SJCRH30 (cell line): ENCODE results near the gene AHNAK. TPM values are rescaled to one million over a fixed set of nuclear protein-coding genes. Genes with fewer than 3 reads are reported as not detected.
"Not testable (repeated sequence)": the region's sequence is repeated elsewhere in the genome, so short reads cannot be mapped to it uniquely, and the experiment has no call there.

ENCODE experiments used
- DNase-seq, 2 experiments: peaks; one replicate each; pipeline ENCODE4 v3.0.0-alpha.2; 2015 to 2020
- H3K27ac ChIP-seq: fragments of 250-450 bp; sonication (Bioruptor Pico); 2 replicates; pipeline ENCODE4 v1.5.1; 2020; ENCODE audit warnings: mild to moderate bottlenecking, moderate library complexity
- H3K27me3 ChIP-seq: fragments of 250-450 bp; sonication (Bioruptor Pico); 2 replicates; pipeline ENCODE4 v1.5.1; 2020; ENCODE audit warnings: mild to moderate bottlenecking, moderate library complexity
- H3K36me3 ChIP-seq: fragments of 250-450 bp; sonication (Bioruptor Pico); 2 replicates; pipeline ENCODE4 v1.5.1; 2020; ENCODE audit warnings: mild to moderate bottlenecking, moderate library complexity
- H3K4me1 ChIP-seq: fragments of 250-450 bp; sonication (Bioruptor Pico); 2 replicates; pipeline ENCODE4 v1.5.1; 2020; ENCODE audit warnings: mild to moderate bottlenecking, moderate library complexity
- H3K4me3 ChIP-seq: fragments of 250-450 bp; sonication (Bioruptor Pico); 2 replicates; pipeline ENCODE4 v1.5.1; 2020; ENCODE audit warnings: mild to moderate bottlenecking, moderate library complexity
- H3K9me3 ChIP-seq: fragments of 250-450 bp; sonication (Bioruptor Pico); replicated peaks from 2 replicates; pipeline ENCODE4 v1.5.1; 2020; ENCODE audit warnings: mild to moderate bottlenecking, moderate library complexity
- total RNA-seq: library from RNA; depleted of rRNA; stranded (reverse); fragments of >200 nt; shearing (Covaris generic); gene quantifications from 2 replicates; pipeline ENCODE4 v1.2.3, GENCODE V29; 2014; rRNA removed

AHNAK gene
- total RNA-seq = 10.3 and 10.9 TPM in 2 replicates

GRCh38 chr11:62546244-62546928 is at the start of gene AHNAK:
AHNAK (minus strand) TSS chr11:62546806; CDS start chr11:62536098, 10,708 bp downstream.
- Histone ChIP-seq H3K4me3 (peak within 1 kb of the TSS; percentile 70), H3K4me1 (peaks cover 6% of the 10 kb centered on the region; the same call in 1 of the 2 replicates), H3K27me3 (no peaks in the 10 kb centered on the region; the same call in 1 of the 2 replicates), H3K36me3 (no peaks in the 10 kb centered on the region), H3K9me3 (no peaks in the 10 kb centered on the region), H3K27ac (peak within 1 kb of the TSS; percentile 11; the same call in 1 of the 2 replicates)
- peak; percentile 59 for DNase-seq

DNA sequence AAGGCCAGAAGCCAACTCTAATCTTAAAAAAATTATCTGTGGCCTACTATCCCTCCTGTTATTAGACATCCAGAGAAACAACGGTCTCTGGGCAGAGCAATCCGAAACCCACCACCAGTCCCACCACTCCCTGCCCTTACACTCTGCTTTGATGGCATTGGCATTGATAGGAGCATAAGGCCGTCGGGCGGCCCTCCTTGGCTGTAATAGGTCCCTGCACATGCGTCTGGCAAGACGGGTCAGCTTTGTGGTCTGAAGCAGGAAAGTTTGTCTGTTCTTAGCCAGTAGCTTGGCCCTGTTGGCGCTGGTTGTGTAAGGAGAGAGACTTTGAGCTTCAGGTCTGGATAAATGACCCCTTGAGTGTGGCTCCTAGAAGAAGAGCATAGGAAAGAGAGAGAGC is 48.5 kb upstream of the AHNAK start:
- Histone ChIP-seq H3K4me3 (no peak overlapping the region), H3K4me1 (peaks cover 8% of the 10 kb centered on the region), H3K9me3 (no peaks in the 10 kb centered on the region), H3K27me3 (no peaks in the 10 kb centered on the region), H3K27ac (no peak overlapping the region), H3K36me3 (peaks cover 48% of the 10 kb centered on the region)
- no peak for DNase-seq

- no peaks in the 10 kb centered on the region for H3K9me3 ChIP-seq
- no peak overlapping the region for H3K4me3 ChIP-seq
- no peaks in the 10 kb centered on the region; the same call in 1 of the 2 replicates for H3K4me1 ChIP-seq
- H3K27me3 ChIP-seq = no peaks in the 10 kb centered on the region
- H3K27ac ChIP-seq = no peak overlapping the region
- H3K36me3 ChIP-seq = peaks cover 40% of the 10 kb centered on the region
- DNase-seq = peak; percentile 80 to 83
These were observed 46.9 kb upstream of the AHNAK start for GRCh38 chr11:62593434-62594044.

DNA sequence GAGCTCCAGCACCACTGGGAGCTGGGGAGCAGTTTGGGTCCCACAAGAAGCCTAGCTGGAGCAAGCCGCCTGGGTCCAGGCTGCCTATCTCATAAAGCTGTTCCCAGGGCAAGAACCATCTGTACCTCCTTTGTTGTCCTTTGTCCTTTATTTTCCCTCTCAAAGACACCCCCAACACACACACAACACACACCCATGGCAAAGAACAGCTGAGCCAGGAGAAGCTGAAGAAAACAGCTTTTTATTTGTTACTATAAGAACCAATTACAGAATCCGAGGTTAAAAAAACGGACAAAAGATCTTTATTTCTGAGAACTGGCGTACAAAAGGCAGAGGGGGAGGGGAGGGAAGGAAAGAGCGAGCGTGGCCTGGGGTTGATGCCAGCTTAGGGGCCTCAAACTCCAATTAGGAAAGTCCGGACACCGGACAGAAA is 46.4 kb upstream of the AHNAK start:
- Histone ChIP-seq H3K9me3 (no peaks in the 10 kb centered on the region), H3K36me3 (peaks cover 36% of the 10 kb centered on the region), H3K4me1 (no peaks in the 10 kb centered on the region; the same call in 1 of the 2 replicates), H3K4me3 (no peak overlapping the region), H3K27ac (no peak overlapping the region), H3K27me3 (no peaks in the 10 kb centered on the region)
- no peak for DNase-seq

- Histone ChIP-seq H3K4me3 (peak overlapping the region; percentile 70), H3K4me1 (no peaks in the 10 kb centered on the region; the same call in 1 of the 2 replicates), H3K9me3 (no peaks in the 10 kb centered on the region), H3K27me3 (no peaks in the 10 kb centered on the region), H3K27ac (peak overlapping the region; percentile 40), H3K36me3 (peaks cover 32% of the 10 kb centered on the region)
- no peak for DNase-seq
These were observed 45.7 kb upstream of the AHNAK start for GRCh38 chr11:62592146-62592815.

DNA sequence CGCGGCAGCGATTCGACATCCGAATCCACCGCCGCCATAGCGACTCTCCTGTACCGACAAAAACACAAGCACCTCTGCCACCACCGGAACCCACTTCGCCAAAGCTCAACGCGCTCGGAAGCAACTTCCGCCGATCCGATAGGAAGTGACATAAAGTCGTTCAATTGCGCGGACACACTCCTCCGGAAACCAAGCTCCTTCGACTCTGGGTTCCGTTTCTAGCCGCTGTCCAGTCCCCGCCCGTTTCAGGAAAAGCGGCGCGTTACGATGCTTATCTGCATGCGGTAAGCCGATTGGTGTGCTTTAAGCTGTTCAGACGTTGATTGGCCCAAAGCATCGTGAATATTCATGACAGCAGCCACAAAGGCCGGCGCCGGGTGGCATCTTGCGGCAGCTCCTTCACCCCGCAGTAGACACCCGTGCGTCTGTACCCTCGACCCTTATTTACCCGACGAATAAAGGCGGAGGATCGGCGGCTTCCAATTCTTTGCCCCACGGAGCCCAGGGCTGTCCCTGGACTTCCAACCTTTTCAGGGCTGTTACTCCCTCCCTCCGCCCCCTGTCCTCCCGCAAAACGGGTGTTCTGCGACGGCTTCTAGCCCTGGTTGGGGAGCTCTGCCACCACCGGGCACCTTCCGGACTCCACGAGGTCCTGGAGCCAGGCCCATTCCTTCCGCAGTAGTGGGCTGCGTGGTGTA is 45.0 kb upstream of the AHNAK start, which contains the start of gene TUT1:
Gene TUT1, minus strand, starts transcription at position 76 of the 698 bp plus-strand sequence. Its CDS starts 38 bp downstream, at position 38.
- Histone ChIP-seq H3K4me1 (no peaks in the 10 kb centered on the region; the same call in 1 of the 2 replicates), H3K4me3 (peak within 1 kb of the TSS; percentile 70), H3K27me3 (no peaks in the 10 kb centered on the region), H3K36me3 (peaks cover 30% of the 10 kb centered on the region), H3K27ac (peak within 1 kb of the TSS; percentile 59), H3K9me3 (no peaks in the 10 kb centered on the region)
- peak; percentile 97 to 99 for DNase-seq

DNA sequence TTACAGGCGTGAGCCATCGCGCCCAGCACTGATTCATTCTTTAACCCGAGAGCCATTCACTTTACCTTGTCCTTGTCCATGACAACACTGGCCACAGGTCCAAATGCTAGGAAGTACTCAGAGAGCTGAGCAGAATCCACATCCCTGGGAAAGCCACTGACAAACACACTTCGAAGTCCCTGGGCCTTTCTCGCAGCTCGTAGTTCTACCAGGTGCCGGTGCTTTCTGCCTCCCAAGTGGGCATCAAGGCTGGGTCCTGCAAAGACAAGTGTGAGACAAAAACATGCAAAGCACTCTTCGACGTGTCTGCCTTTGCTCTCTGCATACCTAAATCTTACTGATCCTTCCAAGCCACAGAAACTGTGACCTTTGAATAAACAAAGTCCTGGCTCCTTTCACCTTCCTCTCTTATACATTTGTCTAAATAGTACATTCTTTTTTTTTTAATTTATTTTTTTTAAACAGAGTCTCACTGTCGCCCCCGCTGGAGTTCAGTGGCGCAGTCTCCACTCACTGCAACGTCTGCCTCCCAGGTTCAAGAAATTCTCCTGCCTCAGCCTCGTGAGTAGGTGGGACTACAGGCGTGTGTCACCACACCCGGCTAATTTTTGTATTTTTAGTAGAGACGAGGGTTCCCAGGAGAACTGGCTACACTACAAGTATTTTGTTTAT is 42.5 kb upstream of the AHNAK start:
- DNase-seq = no peak
- no peaks in the 10 kb centered on the region; the same call in 1 of the 2 replicates for H3K4me1 ChIP-seq

DNA sequence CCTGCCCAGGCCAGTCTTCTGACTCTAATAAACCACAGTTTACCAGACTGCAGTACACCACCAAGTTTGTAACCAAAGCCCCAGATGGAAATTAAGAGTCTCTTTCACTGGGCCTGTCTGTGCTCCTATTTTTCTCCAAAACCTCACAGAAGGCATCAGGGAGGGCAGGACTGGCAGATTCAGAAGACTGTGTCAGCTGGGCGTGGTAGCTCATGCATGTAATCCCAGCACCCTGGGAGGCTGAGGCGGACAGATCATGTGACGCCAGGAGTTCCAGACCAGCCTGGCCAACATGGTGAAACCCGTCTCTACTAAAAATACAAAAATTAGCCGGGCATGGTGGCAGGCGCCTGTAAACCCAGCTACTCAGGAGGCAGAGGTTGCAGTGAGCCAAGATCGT is 38.8 kb upstream of the AHNAK start:
- H3K9me3 ChIP-seq, H3K27me3 ChIP-seq, H3K4me1 ChIP-seq, DNase-seq, H3K4me3 ChIP-seq, H3K27ac ChIP-seq: not testable (repeated sequence)
- H3K36me3 ChIP-seq = peaks cover 23% of the 10 kb centered on the region

More for the DNA sequence above, 42.5 kb upstream of the AHNAK start:
- H3K9me3 ChIP-seq = no peaks in the 10 kb centered on the region
- no peak overlapping the region for H3K4me3 ChIP-seq
- no peak overlapping the region for H3K27ac ChIP-seq
- H3K36me3 ChIP-seq = peaks cover 28% of the 10 kb centered on the region
- no peaks in the 10 kb centered on the region for H3K27me3 ChIP-seq

GRCh38 chr11:62581735-62582134 is 35.1 kb upstream of the AHNAK start:
- not testable (repeated sequence) for H3K27ac ChIP-seq

GRCh38 chr11:62580959-62581715 is 34.5 kb upstream of the AHNAK start:
- DNase-seq = no peak
- Histone ChIP-seq H3K36me3 (peaks cover 20% of the 10 kb centered on the region; the same call in 1 of the 2 replicates), H3K9me3 (no peaks in the 10 kb centered on the region), H3K27ac (no peak overlapping the region), H3K4me3 (no peak overlapping the region), H3K4me1 (no peaks in the 10 kb centered on the region), H3K27me3 (no peaks in the 10 kb centered on the region)

More at GRCh38 chr11:62581735-62582134, 35.1 kb upstream of the AHNAK start:
- H3K4me1 ChIP-seq, H3K27me3 ChIP-seq, H3K9me3 ChIP-seq, H3K4me3 ChIP-seq, DNase-seq: not testable (repeated sequence)
- peaks cover 24% of the 10 kb centered on the region; the same call in 1 of the 2 replicates for H3K36me3 ChIP-seq

GRCh38 chr11:62579252-62579651 is 32.6 kb upstream of the AHNAK start:
- DNase-seq = no peak
- peaks cover 16% of the 10 kb centered on the region; the same call in 1 of the 2 replicates for H3K36me3 ChIP-seq
- no peak overlapping the region for H3K4me3 ChIP-seq
- H3K4me1 ChIP-seq = peaks cover 3% of the 10 kb centered on the region; the same call in 1 of the 2 replicates
- H3K27ac ChIP-seq = no peak overlapping the region
- H3K9me3 ChIP-seq = no peaks in the 10 kb centered on the region
- H3K27me3 ChIP-seq = no peaks in the 10 kb centered on the region

GRCh38 chr11:62578541-62578940 is 31.9 kb upstream of the AHNAK start:
- no peaks in the 10 kb centered on the region for H3K27me3 ChIP-seq
- H3K27ac ChIP-seq = no peak overlapping the region
- no peaks in the 10 kb centered on the region for H3K9me3 ChIP-seq
- peaks cover 3% of the 10 kb centered on the region; the same call in 1 of the 2 replicates for H3K4me1 ChIP-seq
- DNase-seq = no peak
- peaks cover 12% of the 10 kb centered on the region; the same call in 1 of the 2 replicates for H3K36me3 ChIP-seq
- H3K4me3 ChIP-seq = no peak overlapping the region

GRCh38 chr11:62577046-62577714 is 30.6 kb upstream of the AHNAK start:
- H3K4me3 ChIP-seq = no peak overlapping the region
- peaks cover 15% of the 10 kb centered on the region for H3K36me3 ChIP-seq
- no peaks in the 10 kb centered on the region for H3K9me3 ChIP-seq
- no peak overlapping the region for H3K27ac ChIP-seq
- DNase-seq = no peak
- no peaks in the 10 kb centered on the region for H3K27me3 ChIP-seq
- H3K4me1 ChIP-seq = peaks cover 3% of the 10 kb centered on the region; the same call in 1 of the 2 replicates
